OCI-LY3 (cell line): ENCODE measurements around the gene PUS7.

Experiments used
- CTCF ChIP-seq: fragments of 200-600, 300-600 bp; sonication (generic); IDR thresholded peaks from 2 replicates; pipeline ENCODE4 v1.5.1; 2014; ENCODE audit warnings: antibody characterized with exemption, low read length, low read depth
- EZH2phosphoT487 ChIP-seq: fragments of 200-600 bp; shearing (Covaris generic); IDR thresholded peaks from 2 replicates; pipeline ENCODE4 v1.6.1; 2018; ENCODE audit warnings: antibody characterized with exemption, mixed run types, low read depth

GRCh38 chr7:105512415-105512814, 9.7 kb downstream of the PUS7 start:
- no peak for TF ChIP-seq CTCF
- TF ChIP-seq EZH2phosphoT487, result no peak
